Measurements from ENCODE around the gene BFAR.

The BFAR gene

GRCh38 chr16:14649816-14650215, 17.1 kb downstream of the BFAR start:
- Histone ChIP-seq H3K36me3 (peaks cover 80% of the 10 kb centered on the region), H3K9me3 (no peaks in the 10 kb centered on the region), H3K4me1 (no peaks in the 10 kb centered on the region), H3K4me3 (ENCODE audit: low read depth, low read length) (no peak overlapping the region), H3K27me3 (no peaks in the 10 kb centered on the region)
- no peak for DNase-seq
- no peak for TF ChIP-seq CTCF (IDR thresholded peaks at IDR 0.05; ENCODE audit: low read depth, low read length)

GRCh38 chr16:14650629-14651028, 17.9 kb downstream of the BFAR start:
- Histone ChIP-seq H3K9me3 (no peaks in the 10 kb centered on the region), H3K36me3 (peaks cover 76% of the 10 kb centered on the region), H3K4me3 (ENCODE audit: low read depth, low read length) (no peak overlapping the region), H3K27me3 (no peaks in the 10 kb centered on the region), H3K4me1 (no peaks in the 10 kb centered on the region)
- no peak for DNase-seq
- TF ChIP-seq CTCF (IDR thresholded peaks at IDR 0.05; ENCODE audit: low read depth, low read length): no peak

- DNase-seq: no peak
- no peaks in the 10 kb centered on the region for H3K27me3 ChIP-seq
- TF ChIP-seq CTCF (IDR thresholded peaks at IDR 0.05; ENCODE audit: low read depth, low read length): no peak
- no peaks in the 10 kb centered on the region; the same call in 1 of the 2 replicates for H3K4me1 ChIP-seq
- no peaks in the 10 kb centered on the region for H3K9me3 ChIP-seq
- H3K36me3 ChIP-seq: peaks cover 71% of the 10 kb centered on the region
- no peak overlapping the region for H3K4me3 ChIP-seq (ENCODE audit: low read depth, low read length)
Measured at GRCh38 chr16:14652726-14653125, 20.0 kb downstream of the BFAR start.

GRCh38 chr16:14658063-14658462, 25.3 kb downstream of the BFAR start:
- H3K4me1 ChIP-seq: peaks cover 4% of the 10 kb centered on the region; the same call in 1 of the 2 replicates
- H3K4me3 ChIP-seq (ENCODE audit: low read depth, low read length): no peak overlapping the region
- no peaks in the 10 kb centered on the region for H3K27me3 ChIP-seq
- DNase-seq: peak; percentile 67
- peaks cover 63% of the 10 kb centered on the region for H3K36me3 ChIP-seq
- H3K9me3 ChIP-seq: no peaks in the 10 kb centered on the region
- TF ChIP-seq CTCF (IDR thresholded peaks at IDR 0.05; ENCODE audit: low read depth, low read length): no peak

GRCh38 chr16:14667347-14668266, 34.9 kb downstream of the BFAR start:
- H3K36me3 ChIP-seq: peaks cover 41% of the 10 kb centered on the region
- H3K4me1 ChIP-seq: no peaks in the 10 kb centered on the region
- no peak overlapping the region for H3K4me3 ChIP-seq (ENCODE audit: low read depth, low read length)
- no peaks in the 10 kb centered on the region for H3K27me3 ChIP-seq
- H3K9me3 ChIP-seq: no peaks in the 10 kb centered on the region
- no peak for TF ChIP-seq CTCF (IDR thresholded peaks at IDR 0.05; ENCODE audit: low read depth, low read length)
- no peak for DNase-seq

GRCh38 chr16:14668556-14669223, 35.9 kb downstream of the BFAR start:
- DNase-seq: no peak
- H3K4me3 ChIP-seq (ENCODE audit: low read depth, low read length): no peak overlapping the region

More at GRCh38 chr16:14668556-14669223, 35.9 kb downstream of the BFAR start:
- H3K36me3 ChIP-seq: peaks cover 32% of the 10 kb centered on the region
- H3K27me3 ChIP-seq: no peaks in the 10 kb centered on the region
- TF ChIP-seq CTCF (IDR thresholded peaks at IDR 0.05; ENCODE audit: low read depth, low read length): no peak
- no peaks in the 10 kb centered on the region for H3K4me1 ChIP-seq
- no peaks in the 10 kb centered on the region for H3K9me3 ChIP-seq
